Measurements from ENCODE around the gene PDYN. TPM values are rescaled to one million over a fixed set of nuclear protein-coding genes. Genes with fewer than 3 reads are reported as not detected.

Gene PDYN
- total RNA-seq, 4 donors from 2014 or later = not detected

- no peak for TF ChIP-seq CTCF (IDR thresholded peaks at IDR 0.05; ENCODE audit: low read depth)
These were observed 55.2 kb downstream of the PDYN start for GRCh38 chr20:1938464-1939269.

- TF ChIP-seq CTCF (IDR thresholded peaks at IDR 0.05; ENCODE audit: low read depth) = no peak
These were observed 56.4 kb downstream of the PDYN start for GRCh38 chr20:1937316-1937976.

- TF ChIP-seq CTCF (IDR thresholded peaks at IDR 0.05; ENCODE audit: low read depth) = no peak
These were observed 58.0 kb downstream of the PDYN start for GRCh38 chr20:1935696-1936366.

GRCh38 chr20:1934721-1935573 lies 58.9 kb downstream of the PDYN start:
- no peak for TF ChIP-seq CTCF (IDR thresholded peaks at IDR 0.05; ENCODE audit: low read depth)

GRCh38 chr20:1934156-1934555 lies 59.7 kb downstream of the PDYN start:
- TF ChIP-seq CTCF (IDR thresholded peaks at IDR 0.05; ENCODE audit: low read depth) = no peak

- TF ChIP-seq CTCF (IDR thresholded peaks at IDR 0.05; ENCODE audit: low read depth) = no peak
These were observed 60.4 kb downstream of the PDYN start for GRCh38 chr20:1933465-1933870.

Data from subcutaneous adipose tissue (tissue), 4 donors.